Measurements from ENCODE around the gene SPATS2L. TPM values are rescaled to one million over a fixed set of nuclear protein-coding genes. Genes with fewer than 3 reads are reported as not detected.
A peak's percentile ranks its signal among the peaks of the same experiment; 100 is the strongest.

SPATS2L gene
- total and polyA plus RNA-seq, 2 experiments from 2014 or later: 118 to 154 TPM

- TF ChIP-seq EZH2phosphoT487 (IDR thresholded peaks at IDR 0.05; ENCODE audit: unreplicated experiment): no peak
- no peak for TF ChIP-seq REST (IDR thresholded peaks at IDR 0.05; ENCODE audit: unreplicated experiment)
- no peak for TF ChIP-seq POLR2AphosphoS5 (IDR thresholded peaks at IDR 0.05; ENCODE audit: low read depth)
Measured at GRCh38 chr2:200408428-200409316, 102.2 kb downstream of the SPATS2L start (continued).

- Mint-ChIP-seq H3K4me3 (no peak overlapping the region), H3K4me1 (peaks cover 44% of the 10 kb centered on the region), H3K9me3 (no peaks in the 10 kb centered on the region), H3K36me3 (ENCODE audit: low read depth) (peaks cover 32% of the 10 kb centered on the region), H3K27ac (no peak overlapping the region), H3K27me3 (ENCODE audit: insufficient read depth, low read depth, poor library complexity) (peaks cover 6% of the 10 kb centered on the region)
- Histone ChIP-seq H3K27me3 (ENCODE audit: insufficient read depth) (no peaks in the 10 kb centered on the region), H3K36me3 (ENCODE audit: insufficient read depth) (no peaks in the 10 kb centered on the region), H4K20me1 (replicated peaks; ENCODE audit: insufficient read depth) (peaks cover 6% of the 10 kb centered on the region; the same call in 1 of the 2 replicates), H3K4me2 (no peak overlapping the region), H2AFZ (no peak overlapping the region), H3K4me1 (ENCODE audit: insufficient read depth) (peaks cover 17% of the 10 kb centered on the region), H3K27ac (ENCODE audit: low read depth) (0 out of 2 replicates have a peak overlapping the region, but pooled peaks have one; percentile 47), H3F3A (replicated peaks; ENCODE audit: low read depth) (no peaks in the 10 kb centered on the region; the same call in 1 of the 2 replicates), H3K4me3 (no peak overlapping the region), H3K79me2 (replicated peaks; ENCODE audit: insufficient read depth) (peaks cover 32% of the 10 kb centered on the region), H3K9me2 (ENCODE audit: insufficient read depth) (no peaks in the 10 kb centered on the region)
- ATAC-seq (no peak), DNase-seq (ENCODE audit: low spot score) (no peak)
- TF ChIP-seq EZH2 (IDR thresholded peaks at IDR 0.05; ENCODE audit: low read depth, unreplicated experiment) (no peak), REST (IDR thresholded peaks at IDR 0.05; ENCODE audit: unreplicated experiment) (no peak), STAT1 (IDR thresholded peaks at IDR 0.05; ENCODE audit: unreplicated experiment) (no peak), ZNF114 (CRISPR knock-in tag; IDR thresholded peaks at IDR 0.05) (no peak), ZNF331 (CRISPR knock-in tag; IDR thresholded peaks at IDR 0.05; ENCODE audit: low read depth) (no peak), CREB1 (CRISPR knock-in tag; IDR thresholded peaks at IDR 0.05; ENCODE audit: low read depth) (no peak), JUNB (IDR thresholded peaks at IDR 0.05; ENCODE audit: unreplicated experiment) (no peak), NANOG (IDR thresholded peaks at IDR 0.05; ENCODE audit: borderline replicate concordance) (no peak), ETS1 (IDR thresholded peaks at IDR 0.05) (no peak)
Measured at GRCh38 chr2:200411831-200412230, 105.3 kb downstream of the SPATS2L start.

All from GM23338 (cell line).